Smooth muscle cell (in vitro differentiated cells): ENCODE results near the gene CCNI. TPM values are rescaled to one million over a fixed set of nuclear protein-coding genes. Genes with fewer than 3 reads are reported as not detected.
A peak's percentile ranks its signal among the peaks of the same experiment; 100 is the strongest.

Source experiments
- DNase-seq: peaks from one replicate; lab custom pipeline; 2025; ENCODE audit not compliant: unreplicated experiment; lab: John Stamatoyannopoulos, UW
- H2AFZ ChIP-seq: fragments of 200-600 bp; sonication (generic); 2 replicates; pipeline ENCODE4 v1.6.0; 2016; ENCODE audit warnings: antibody characterized with exemption, low read depth, mild to moderate bottlenecking
- H3F3A ChIP-seq: fragments of 200-600 bp; sonication (generic); 2 replicates; pipeline ENCODE4 v1.6.0; 2017; ENCODE audit warnings: antibody characterized with exemption, low read depth
- H3K27ac ChIP-seq: fragments of 200-600 bp; sonication (generic); 2 replicates; pipeline ENCODE4 v1.5.1; 2016; ENCODE audit warnings: low read depth, mild to moderate bottlenecking
- H3K27me3 ChIP-seq: fragments of 200-600 bp; sonication (generic); 2 replicates; pipeline ENCODE4 v1.6.1; 2016; ENCODE audit warnings: low read depth, mild to moderate bottlenecking
- H3K36me3 ChIP-seq: fragments of 200-600 bp; sonication (generic); 2 replicates; pipeline ENCODE4 v1.5.1; 2016; ENCODE audit warnings: low read depth
- H3K4me1 ChIP-seq: fragments of 200-600 bp; sonication (generic); 2 replicates; pipeline ENCODE4 v1.5.1; 2016; ENCODE audit warnings: low read depth
- H3K4me2 ChIP-seq: fragments of 200-600 bp; sonication (generic); 2 replicates; pipeline ENCODE4 v1.6.0; 2016; ENCODE audit warnings: mild to moderate bottlenecking
- H3K4me3 ChIP-seq: fragments of 200-600 bp; sonication (generic); 2 replicates; pipeline ENCODE4 v1.5.1; 2016; ENCODE audit warnings: mild to moderate bottlenecking
- H3K79me2 ChIP-seq: fragments of 200-600 bp; sonication (generic); 2 replicates; pipeline ENCODE4 v1.6.0; 2016; ENCODE audit warnings: low read depth, mild to moderate bottlenecking
- H3K9ac ChIP-seq: fragments of 200-600 bp; sonication (generic); 2 replicates; pipeline ENCODE4 v1.6.0; 2016; ENCODE audit warnings: low read depth
- H3K9me3 ChIP-seq: fragments of 200-600 bp; sonication (generic); replicated peaks from 2 replicates; pipeline ENCODE4 v1.5.1; 2016; ENCODE audit warnings: low read depth
- H4K20me1 ChIP-seq: fragments of 200-600 bp; sonication (generic); 2 replicates; pipeline ENCODE4 v1.6.0; 2016; ENCODE audit warnings: low read depth
- CTCF ChIP-seq: fragments of 200-600 bp; sonication (generic); IDR thresholded peaks from 2 replicates; pipeline ENCODE4 v1.5.1; 2017; ENCODE audit warnings: borderline replicate concordance, mild to moderate bottlenecking, antibody characterized with exemption; ENCODE audit not compliant: insufficient read depth, poor library complexity, severe bottlenecking
- WGBS: methylation state at CpG from one replicate; pipeline ENCODE4 v1.1.7; 2016; ENCODE audit warnings: low lambda C conversion rate; 5-methylcytosine and 5-hydroxymethylcytosine counted together
- polyA plus RNA-seq: library from polyadenylated mRNA; unstranded; fragments of >200 nt; fragmentation: Nextera tagmentation; extraction: Ambion mirVana; gene quantifications from 2 replicates; pipeline ENCODE4 v1.2.1, GENCODE V29; 2016
- total RNA-seq: library from RNA; depleted of rRNA; stranded (reverse); fragments of >200 nt; gene quantifications from 2 replicates; pipeline ENCODE4 v1.2.3, GENCODE V29; 2014

Gene CCNI
- total and polyA plus RNA-seq, 2 experiments from 2014 or later: 205 to 222 TPM

- Histone ChIP-seq H3K4me1 (no peaks in the 10 kb centered on the region), H3K27me3 (no peaks in the 10 kb centered on the region), H3K79me2 (peaks cover 19% of the 10 kb centered on the region), H4K20me1 (peaks cover 76% of the 10 kb centered on the region), H3F3A (peaks cover 48% of the 10 kb centered on the region), H3K36me3 (peaks cover 15% of the 10 kb centered on the region), H3K4me3 (no peak overlapping the region), H2AFZ (no peak overlapping the region), H3K27ac (peak overlapping the region; percentile 72), H3K9ac (no peak overlapping the region), H3K9me3 (no peaks in the 10 kb centered on the region), H3K4me2 (no peak overlapping the region)
- 74% methylated on average over 3 of the region's 3 CpGs for WGBS
- TF ChIP-seq CTCF: peak; percentile 43
- no peak for DNase-seq
These were observed 23.4 kb downstream of the CCNI start for GRCh38 chr4:77052352-77052751.

- peak overlapping the region; percentile 30 for H3K27ac ChIP-seq
- H3K4me2 ChIP-seq: no peak overlapping the region
- H3K4me3 ChIP-seq: no peak overlapping the region
- H3K9ac ChIP-seq: no peak overlapping the region
- peaks cover 9% of the 10 kb centered on the region for H3K79me2 ChIP-seq
- DNase-seq: no peak
- H3F3A ChIP-seq: peaks cover 50% of the 10 kb centered on the region
- H3K27me3 ChIP-seq: no peaks in the 10 kb centered on the region
- 90% methylated on average over 3 of the region's 3 CpGs for WGBS
- no peaks in the 10 kb centered on the region for H3K9me3 ChIP-seq
- H4K20me1 ChIP-seq: peaks cover 67% of the 10 kb centered on the region
- no peak for TF ChIP-seq CTCF
- no peaks in the 10 kb centered on the region for H3K4me1 ChIP-seq
- H3K36me3 ChIP-seq: peaks cover 8% of the 10 kb centered on the region
- H2AFZ ChIP-seq: no peak overlapping the region
These were observed 24.8 kb downstream of the CCNI start for GRCh38 chr4:77050962-77051361.

GRCh38 chr4:77047037-77047436 lies 28.8 kb downstream of the CCNI start:
- no peaks in the 10 kb centered on the region for H3K79me2 ChIP-seq
- H3K36me3 ChIP-seq: no peaks in the 10 kb centered on the region
- no peak overlapping the region for H3K9ac ChIP-seq

More at GRCh38 chr4:77047037-77047436, 28.8 kb downstream of the CCNI start:
- Histone ChIP-seq H3K27ac (peak overlapping the region; percentile 42), H3F3A (peaks cover 50% of the 10 kb centered on the region), H3K4me1 (peaks cover 5% of the 10 kb centered on the region), H3K4me2 (no peak overlapping the region), H3K4me3 (no peak overlapping the region), H2AFZ (no peak overlapping the region), H4K20me1 (peaks cover 37% of the 10 kb centered on the region), H3K9me3 (no peaks in the 10 kb centered on the region), H3K27me3 (no peaks in the 10 kb centered on the region)
- TF ChIP-seq CTCF: peak; percentile 30
- DNase-seq: no peak
